GM18517 (cell line): Measurements from ENCODE around the gene TP53AIP1.
"Not testable (repeated sequence)": the region's sequence is repeated elsewhere in the genome, so short reads cannot be mapped to it uniquely, and the experiment has no call there.

ENCODE experiments used
- ATAC-seq: cut with Tn5 transposase; IDR thresholded peaks from one replicate; pipeline ENCODE4 v1.9.1; 2021; ENCODE audit warnings: mild to moderate bottlenecking, moderate library complexity; ENCODE audit not compliant: unreplicated experiment

The TP53AIP1 gene

GRCh38 chr11:128926437-128927107 lies 16.1 kb downstream of the TP53AIP1 start:
- no peak for ATAC-seq

GRCh38 chr11:128926000-128926399 lies 16.7 kb downstream of the TP53AIP1 start:
- no peak for ATAC-seq

GRCh38 chr11:128925250-128925600 lies 17.4 kb downstream of the TP53AIP1 start:
- ATAC-seq: no peak

GRCh38 chr11:128924510-128925249 lies 18.0 kb downstream of the TP53AIP1 start:
- ATAC-seq: no peak

GRCh38 chr11:128924104-128924503 lies 18.6 kb downstream of the TP53AIP1 start:
- ATAC-seq: no peak

GRCh38 chr11:128921793-128922192 lies 20.9 kb downstream of the TP53AIP1 start:
- ATAC-seq: no peak

GRCh38 chr11:128920666-128921065 lies 22.0 kb downstream of the TP53AIP1 start:
- ATAC-seq: no peak

GRCh38 chr11:128919635-128920034 lies 23.0 kb downstream of the TP53AIP1 start:
- not testable (repeated sequence) for ATAC-seq

- ATAC-seq: no peak
Measured at GRCh38 chr11:128919216-128919615, 23.5 kb downstream of the TP53AIP1 start.

- ATAC-seq: no peak
Measured at GRCh38 chr11:128917144-128917724, 25.4 kb downstream of the TP53AIP1 start.

GRCh38 chr11:128916681-128917080 lies 26.0 kb downstream of the TP53AIP1 start:
- ATAC-seq: no peak

- ATAC-seq: no peak
Measured at GRCh38 chr11:128916037-128916572, 26.6 kb downstream of the TP53AIP1 start.

- no peak for ATAC-seq
Measured at GRCh38 chr11:128915149-128915521, 27.5 kb downstream of the TP53AIP1 start.

GRCh38 chr11:128914216-128915148 lies 28.2 kb downstream of the TP53AIP1 start:
- ATAC-seq: no peak

GRCh38 chr11:128913806-128914205 lies 28.9 kb downstream of the TP53AIP1 start:
- ATAC-seq: no peak

GRCh38 chr11:128911701-128912100 lies 31.0 kb downstream of the TP53AIP1 start:
- ATAC-seq: no peak

GRCh38 chr11:128911239-128911638 lies 31.4 kb downstream of the TP53AIP1 start:
- ATAC-seq: no peak

- no peak for ATAC-seq
Measured at GRCh38 chr11:128910576-128910975, 32.1 kb downstream of the TP53AIP1 start.

GRCh38 chr11:128909438-128910125 lies 33.1 kb downstream of the TP53AIP1 start:
- no peak for ATAC-seq
